Activated naive CD8-positive, alpha-beta T cell treated with anti-CD3 and anti-CD28 coated beads, Interleukin-2, amount 10 ng/mL, durations not matched to agents 7 days and 5 days (primary cell): ENCODE results near the gene FAM114A2. TPM values are rescaled to one million over a fixed set of nuclear protein-coding genes. Genes with fewer than 3 reads are reported as not detected.

Experiments
- ATAC-seq: fragments of 150-1000 bp; cut with Tn5 transposase; one replicate; pipeline ENCODE4 v1.10.0; 2021; ENCODE audit warnings: low read depth, moderate library complexity
- POLR2A ChIA-PET: fragments of 350-600 bp; sonication (Branson Sonifier 250); formaldehyde crosslinking; loops from one replicate; lab custom pipeline; 2021; ENCODE audit warnings: antibody characterized with exemption; lab: Charles Lee
- DNase-seq: peaks from one replicate; pipeline ENCODE4 v3.0.0; 2021
- H3K27ac Mint-ChIP-seq: one replicate; pipeline ENCODE4 v1.8.0; 2022; ENCODE audit warnings: mild to moderate bottlenecking, mixed read lengths
- H3K27me3 Mint-ChIP-seq: one replicate; pipeline ENCODE4 v1.8.0; 2022; ENCODE audit warnings: mild to moderate bottlenecking, moderate library complexity, mixed read lengths
- H3K36me3 Mint-ChIP-seq: one replicate; pipeline ENCODE4 v1.8.0; 2021; ENCODE audit warnings: mild to moderate bottlenecking, mixed read lengths
- H3K4me1 Mint-ChIP-seq: one replicate; pipeline ENCODE4 v1.8.0; 2021; ENCODE audit warnings: mixed read lengths
- H3K4me3 Mint-ChIP-seq: one replicate; pipeline ENCODE4 v1.8.0; 2022; ENCODE audit warnings: mild to moderate bottlenecking, moderate library complexity, mixed read lengths
- H3K9me3 Mint-ChIP-seq: one replicate; pipeline ENCODE4 v1.8.0; 2021; ENCODE audit warnings: mixed read lengths
- total RNA-seq, 2 experiments: library from RNA; stranded (reverse); gene quantifications; one replicate each; pipeline ENCODE4 v1.2.3, GENCODE V29; 2021

FAM114A2 gene
- total RNA-seq, 2 experiments from 2014 or later = 25.8 to 28.6 TPM

DNA sequence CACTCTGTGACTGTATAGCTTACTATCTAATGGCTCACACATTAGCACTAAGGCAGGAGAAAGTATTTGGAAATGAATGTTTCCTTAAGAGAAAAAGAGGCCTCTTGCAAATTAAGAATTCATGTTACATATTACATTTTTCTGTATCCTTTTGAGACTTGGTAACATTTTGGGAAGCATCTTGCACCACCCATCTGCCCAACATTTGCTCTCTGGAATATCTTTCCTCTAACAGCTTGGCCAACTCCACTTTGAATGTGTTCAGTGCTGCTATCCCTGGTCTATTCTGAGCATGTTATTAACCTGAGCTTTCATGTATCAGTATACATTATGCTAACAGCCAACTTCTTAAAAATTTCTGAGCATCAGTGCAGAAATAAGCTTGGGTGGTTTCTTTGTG is 27.3 kb upstream of the FAM114A2 start:
- Mint-ChIP-seq H3K27me3 (peaks cover 6% of the 10 kb centered on the region), H3K4me1 (no peaks in the 10 kb centered on the region), H3K9me3 (no peaks in the 10 kb centered on the region), H3K4me3 (no peak overlapping the region), H3K27ac (no peak overlapping the region), H3K36me3 (no peaks in the 10 kb centered on the region)
- ATAC-seq (no peak), DNase-seq (no peak)
- POLR2A ChIA-PET = no interaction called here

- Mint-ChIP-seq H3K27me3 (peaks cover 3% of the 10 kb centered on the region), H3K4me3 (no peak overlapping the region), H3K9me3 (no peaks in the 10 kb centered on the region), H3K4me1 (peaks cover 11% of the 10 kb centered on the region), H3K27ac (no peak overlapping the region), H3K36me3 (no peaks in the 10 kb centered on the region)
- ATAC-seq = no peak
- DNase-seq = no peak
- POLR2A ChIA-PET = interaction anchor here (0.7 kb wide), 2 partner anchors 7 to 349 kb away, joined by 3 to 6 read pairs; no protein-coding TSS in a partner anchor
Measured at GRCh38 chr5:154063372-154063771, 24.7 kb upstream of the FAM114A2 start.

DNA sequence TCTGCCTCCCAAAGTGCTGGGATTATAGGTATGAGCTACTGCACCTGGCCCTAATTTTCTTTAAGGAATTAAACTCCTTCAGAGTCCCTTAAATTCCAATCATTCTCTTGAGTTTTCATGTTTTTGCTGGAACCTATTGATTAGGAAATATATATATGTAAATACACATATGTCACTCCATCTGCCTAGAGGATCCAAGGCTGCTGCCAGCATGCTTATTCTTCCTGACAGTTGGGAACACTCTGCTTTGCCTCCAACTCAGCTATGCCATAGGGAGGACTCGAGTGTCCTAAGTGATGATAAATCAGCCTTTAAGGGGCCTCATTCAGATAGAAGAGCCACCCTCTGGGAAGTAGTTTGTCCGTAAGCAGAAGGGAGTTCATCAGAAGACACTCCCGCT is 21.9 kb upstream of the FAM114A2 start:
- H3K27me3 Mint-ChIP-seq = no peaks in the 10 kb centered on the region
- no peaks in the 10 kb centered on the region for H3K9me3 Mint-ChIP-seq
- DNase-seq = no peak
- peaks cover 14% of the 10 kb centered on the region for H3K4me1 Mint-ChIP-seq
- no peak overlapping the region for H3K4me3 Mint-ChIP-seq
- H3K36me3 Mint-ChIP-seq = no peaks in the 10 kb centered on the region
- no peak for ATAC-seq
- POLR2A ChIA-PET = no interaction called here
- no peak overlapping the region for H3K27ac Mint-ChIP-seq

DNA sequence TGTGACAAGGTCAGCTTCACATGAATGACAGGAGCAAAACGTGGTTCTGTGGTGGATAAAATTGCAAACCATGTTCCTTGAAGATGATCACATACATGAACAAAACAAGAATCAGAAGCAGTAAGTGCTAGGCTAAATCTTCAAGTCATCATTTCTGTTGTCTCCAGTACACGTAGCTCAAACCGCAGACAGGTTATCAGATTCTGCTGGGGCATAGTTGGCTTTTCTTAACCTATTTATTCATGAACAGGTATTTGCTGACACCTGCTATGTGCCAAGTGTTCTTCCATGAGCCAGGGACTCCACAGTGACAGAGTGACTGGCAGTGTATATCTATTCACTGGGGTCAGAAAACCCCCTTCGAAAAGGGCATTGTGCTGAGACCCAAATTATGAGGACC is 20.9 kb upstream of the FAM114A2 start:
- ATAC-seq (no peak), DNase-seq (no peak)
- Mint-ChIP-seq H3K4me1 (peaks cover 14% of the 10 kb centered on the region), H3K4me3 (no peak overlapping the region), H3K27me3 (no peaks in the 10 kb centered on the region), H3K27ac (no peak overlapping the region), H3K36me3 (peaks cover 6% of the 10 kb centered on the region), H3K9me3 (no peaks in the 10 kb centered on the region)
- POLR2A ChIA-PET = interaction anchor here (1.3 to 1.7 kb wide), 3 partner anchors 13 to 130 kb away, joined by 4 to 13 read pairs (median 8); partner anchors contain the start of genes FAM114A2 and MFAP3

DNA sequence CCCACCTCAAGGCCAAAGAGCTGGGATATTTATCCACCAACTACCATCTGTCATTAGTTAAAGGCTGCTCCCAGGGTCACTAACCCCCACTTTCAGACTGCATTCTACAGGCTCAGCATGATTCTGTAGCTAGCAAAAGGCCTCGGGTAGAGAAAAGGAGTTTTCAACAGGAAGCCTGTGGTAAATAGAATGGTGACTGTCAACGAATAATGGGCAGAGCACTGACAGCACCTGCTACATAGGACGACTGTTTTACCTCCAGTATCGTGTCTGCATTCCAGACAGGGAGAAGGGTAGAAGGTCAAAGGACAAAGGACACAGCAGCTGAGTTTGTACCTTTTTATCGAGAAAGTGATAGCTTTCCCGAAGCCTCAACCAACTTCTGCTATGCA is 20.3 kb upstream of the FAM114A2 start:
- POLR2A ChIA-PET = interaction anchor here (1.1 to 1.7 kb wide), 4 partner anchors 9 to 131 kb away, joined by 3 to 13 read pairs (median 6); partner anchors contain the start of genes FAM114A2 and MFAP3
- DNase-seq (no peak), ATAC-seq (peak; percentile 54)
- Mint-ChIP-seq H3K36me3 (peaks cover 7% of the 10 kb centered on the region), H3K27me3 (no peaks in the 10 kb centered on the region), H3K4me1 (peaks cover 14% of the 10 kb centered on the region), H3K9me3 (no peaks in the 10 kb centered on the region), H3K4me3 (peak overlapping the region; percentile 9), H3K27ac (peak overlapping the region; percentile 52)

- Mint-ChIP-seq H3K4me1 (peaks cover 14% of the 10 kb centered on the region), H3K36me3 (peaks cover 13% of the 10 kb centered on the region), H3K27me3 (no peaks in the 10 kb centered on the region), H3K4me3 (peak overlapping the region; percentile 9), H3K9me3 (no peaks in the 10 kb centered on the region), H3K27ac (peak overlapping the region; percentile 52)
- POLR2A ChIA-PET = interaction anchor here (1.1 to 1.7 kb wide), 4 partner anchors 10 to 131 kb away, joined by 3 to 13 read pairs (median 6); partner anchors contain the start of genes FAM114A2 and MFAP3
- DNase-seq (no peak), ATAC-seq (peak; percentile 47)
Measured at GRCh38 chr5:154058055-154059038, 19.6 kb upstream of the FAM114A2 start.

DNA sequence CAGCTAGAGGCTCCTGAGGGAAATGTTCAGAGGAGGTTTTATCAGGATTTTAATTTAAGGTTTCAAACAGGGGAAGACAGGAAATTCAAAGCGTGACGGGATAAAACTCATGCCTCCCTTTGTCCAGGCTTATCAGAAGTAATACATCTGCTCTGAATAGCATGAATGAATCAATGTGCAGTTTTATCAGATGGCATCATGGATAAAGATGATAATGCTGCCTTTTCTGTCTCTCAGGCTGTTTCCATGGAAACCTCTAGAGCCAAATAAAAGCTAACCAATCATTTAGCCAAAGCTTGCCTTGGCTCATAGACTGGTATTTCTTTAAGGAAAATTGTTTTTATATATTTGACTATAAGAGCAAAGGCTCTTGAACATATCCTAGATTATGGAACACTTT is 16.5 kb upstream of the FAM114A2 start:
- no peak overlapping the region for H3K4me3 Mint-ChIP-seq
- H3K27ac Mint-ChIP-seq = no peak overlapping the region
- H3K4me1 Mint-ChIP-seq = peaks cover 17% of the 10 kb centered on the region
- H3K36me3 Mint-ChIP-seq = peaks cover 26% of the 10 kb centered on the region
- DNase-seq = no peak
- no peak for ATAC-seq
- POLR2A ChIA-PET = no interaction called here
- no peaks in the 10 kb centered on the region for H3K9me3 Mint-ChIP-seq
- no peaks in the 10 kb centered on the region for H3K27me3 Mint-ChIP-seq

DNA sequence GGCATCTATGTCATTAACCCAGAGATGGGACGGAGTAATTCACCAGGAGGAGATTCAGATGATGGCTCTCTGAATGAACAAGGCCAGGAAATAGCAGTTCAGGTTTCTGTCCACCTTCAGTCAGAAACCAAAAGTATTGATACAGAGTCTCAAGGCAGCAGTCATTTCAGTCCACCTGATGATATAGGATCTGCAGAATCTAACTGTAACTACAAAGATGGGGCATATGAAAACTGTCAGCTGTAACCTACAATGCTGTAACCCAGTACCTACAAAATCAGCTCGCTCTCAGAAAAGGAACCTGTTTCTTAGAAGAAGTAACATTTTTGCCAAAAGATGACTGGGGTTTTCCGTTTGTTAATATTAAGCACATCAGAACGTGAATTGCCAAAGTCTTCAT is 14.8 kb upstream of the FAM114A2 start:
- no peak overlapping the region for H3K4me3 Mint-ChIP-seq
- peaks cover 7% of the 10 kb centered on the region for H3K4me1 Mint-ChIP-seq
- peaks cover 26% of the 10 kb centered on the region for H3K36me3 Mint-ChIP-seq
- H3K27me3 Mint-ChIP-seq = no peaks in the 10 kb centered on the region
- no peak overlapping the region for H3K27ac Mint-ChIP-seq
- POLR2A ChIA-PET = interaction anchor here (1.7 kb wide), 1 partner anchor 15 kb away, joined by 5 read pairs; the partner anchor contains the start of genes FAM114A2 and MFAP3
- H3K9me3 Mint-ChIP-seq = no peaks in the 10 kb centered on the region
- DNase-seq (no peak), ATAC-seq (no peak)

- H3K4me3 Mint-ChIP-seq = no peak overlapping the region
- DNase-seq = no peak
- H3K36me3 Mint-ChIP-seq = peaks cover 32% of the 10 kb centered on the region
- no peaks in the 10 kb centered on the region for H3K9me3 Mint-ChIP-seq
- no peak overlapping the region for H3K27ac Mint-ChIP-seq
- POLR2A ChIA-PET = no interaction called here
- ATAC-seq = no peak
- peaks cover 16% of the 10 kb centered on the region for H3K4me1 Mint-ChIP-seq
- H3K27me3 Mint-ChIP-seq = no peaks in the 10 kb centered on the region
Measured at GRCh38 chr5:154049636-154050035, 10.9 kb upstream of the FAM114A2 start.

DNA sequence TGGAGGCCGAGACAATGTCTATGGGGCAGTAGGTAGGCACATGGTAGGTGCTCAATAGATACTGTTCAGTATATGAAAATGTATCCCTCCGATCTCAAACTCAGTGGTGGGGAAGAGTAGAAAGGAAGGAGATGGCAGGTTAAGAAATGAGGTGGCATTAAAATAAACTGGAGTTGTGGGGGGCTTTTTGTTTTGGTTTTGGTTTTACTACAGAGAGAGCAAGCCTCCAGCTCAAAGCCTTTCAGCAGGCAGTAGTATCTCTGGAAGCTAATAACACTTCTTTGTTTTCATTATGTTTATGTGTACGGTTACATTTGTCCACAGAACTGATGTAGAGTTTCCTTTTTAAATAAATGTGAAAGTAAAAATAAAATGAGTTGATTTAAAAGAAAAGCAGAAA is 8.6 kb upstream of the FAM114A2 start:
- H3K4me3 Mint-ChIP-seq = peak overlapping the region; percentile 22
- H3K9me3 Mint-ChIP-seq = no peaks in the 10 kb centered on the region
- POLR2A ChIA-PET = no interaction called here
- peak overlapping the region; percentile 67 for H3K27ac Mint-ChIP-seq
- H3K27me3 Mint-ChIP-seq = no peaks in the 10 kb centered on the region
- H3K4me1 Mint-ChIP-seq = peaks cover 25% of the 10 kb centered on the region
- no peak for DNase-seq
- peaks cover 24% of the 10 kb centered on the region for H3K36me3 Mint-ChIP-seq
- peak; percentile 14 for ATAC-seq

DNA sequence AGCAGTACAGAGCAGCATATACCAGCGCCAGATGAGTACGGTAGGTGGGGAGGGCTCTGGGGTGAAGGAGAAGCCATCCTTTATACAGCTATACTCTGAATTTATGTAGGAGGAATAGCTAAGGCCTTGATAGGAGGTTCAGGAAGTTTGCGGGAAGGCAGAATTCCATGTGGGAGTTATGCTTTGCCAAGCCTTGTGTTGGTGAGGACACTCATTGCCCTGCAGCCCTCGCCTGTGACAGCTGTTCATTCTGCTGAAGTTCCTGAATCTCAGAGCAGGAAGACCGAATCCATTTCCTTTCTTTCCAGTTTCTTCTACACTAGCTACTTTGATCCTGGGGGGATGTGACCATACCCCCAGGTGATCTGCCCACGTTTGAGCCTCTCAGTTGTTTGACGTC is 7.8 kb upstream of the FAM114A2 start:
- POLR2A ChIA-PET = no interaction called here
- Mint-ChIP-seq H3K27ac (no peak overlapping the region), H3K36me3 (peaks cover 20% of the 10 kb centered on the region), H3K4me3 (no peak overlapping the region), H3K4me1 (peaks cover 29% of the 10 kb centered on the region), H3K27me3 (no peaks in the 10 kb centered on the region), H3K9me3 (no peaks in the 10 kb centered on the region)
- ATAC-seq = no peak
- no peak for DNase-seq

DNA sequence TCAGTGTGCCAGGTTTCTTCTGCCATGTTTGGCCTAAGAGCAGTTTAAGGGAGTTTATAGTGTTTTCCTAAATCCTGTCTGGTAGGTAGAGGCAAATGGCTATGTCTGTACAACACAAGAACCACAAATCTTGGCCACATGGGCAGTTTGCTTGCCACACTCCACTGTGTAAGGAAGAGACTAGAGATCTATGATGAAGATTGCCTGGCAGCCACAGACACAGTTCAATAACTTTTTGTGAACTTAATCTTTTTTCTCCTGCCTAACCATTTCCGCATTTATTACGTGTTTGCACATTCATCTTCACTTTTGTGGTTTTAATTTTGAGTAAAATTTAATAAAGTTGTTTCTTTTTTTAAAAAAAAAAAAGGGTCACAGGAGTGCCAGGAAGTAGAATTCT is 5.9 kb upstream of the FAM114A2 start:
- H3K27ac Mint-ChIP-seq = no peak overlapping the region
- ATAC-seq = no peak
- H3K4me3 Mint-ChIP-seq = no peak overlapping the region
- peaks cover 33% of the 10 kb centered on the region for H3K4me1 Mint-ChIP-seq
- POLR2A ChIA-PET = no interaction called here
- H3K9me3 Mint-ChIP-seq = no peaks in the 10 kb centered on the region
- DNase-seq = no peak
- no peaks in the 10 kb centered on the region for H3K27me3 Mint-ChIP-seq
- peaks cover 16% of the 10 kb centered on the region for H3K36me3 Mint-ChIP-seq

GRCh38 chr5:154044099-154044498 is 5.4 kb upstream of the FAM114A2 start:
- Mint-ChIP-seq H3K27me3 (no peaks in the 10 kb centered on the region), H3K9me3 (no peaks in the 10 kb centered on the region), H3K4me1 (peaks cover 38% of the 10 kb centered on the region), H3K4me3 (no peak overlapping the region), H3K36me3 (peaks cover 18% of the 10 kb centered on the region), H3K27ac (no peak overlapping the region)
- POLR2A ChIA-PET = interaction anchor here (0.5 kb wide), 1 partner anchor 239 kb away, joined by 3 read pairs; no protein-coding TSS in a partner anchor
- no peak for DNase-seq
- ATAC-seq = no peak
